Transverse colon (tissue), 4 donors: ENCODE results near the gene PACS1.

ENCODE experiments used
- CTCF ChIP-seq, 5 experiments: fragments of 200-600 bp in 3 of 5; fragments of 450-650 bp in 2 of 5; sonication (generic) in 3 of 5; IDR thresholded peaks; 1 replicate in 2 of 5; 2 replicates in 3 of 5; pipeline ENCODE4 v1.5.1; 2016 to 2017; ENCODE audit warnings: antibody characterized with exemption in 5 of 5, inconsistent platforms in 3 of 5, mild to moderate bottlenecking in 2 of 5, moderate library complexity in 1 of 5
- EP300 ChIP-seq: sonication (generic); formaldehyde crosslinking; IDR thresholded peaks from one replicate; pipeline ENCODE4 v1.6.1; 2017; ENCODE audit warnings: antibody characterized with exemption, low read depth
- POLR2A ChIP-seq: fragments of 450-650 bp; IDR thresholded peaks from one replicate; pipeline ENCODE4 v1.6.1; 2016; ENCODE audit warnings: antibody characterized with exemption, mild to moderate bottlenecking, moderate library complexity
- POLR2AphosphoS5 ChIP-seq, 3 donors: sonication (generic); formaldehyde crosslinking; IDR thresholded peaks; one replicate each; pipeline ENCODE4 v1.6.1; 2016; ENCODE audit warnings: antibody characterized with exemption in 3 of 3

- TF ChIP-seq CTCF (IDR thresholded peaks at IDR 0.05) (no peak), POLR2A (no peak), POLR2AphosphoS5 (IDR thresholded peaks at IDR 0.05) (no peak), EP300 (no peak)
Observed at GRCh38 chr11:66247801-66248200, 177.7 kb downstream of the PACS1 start.
